Neural cell (in vitro differentiated cells): Measurements from ENCODE around the gene JMY. TPM values are rescaled to one million over a fixed set of nuclear protein-coding genes. Genes with fewer than 3 reads are reported as not detected.
A peak's percentile ranks its signal among the peaks of the same experiment; 100 is the strongest.

Experiments used
- H2AFZ ChIP-seq: fragments of 200-600, 300-800 bp; sonication (generic), shearing (Covaris generic); 2 replicates; pipeline ENCODE4 v1.6.0; 2014; ENCODE audit warnings: low read depth, mild to moderate bottlenecking, antibody characterized with exemption, low read length, moderate library complexity
- H3F3A ChIP-seq: fragments of 200-600 bp; shearing (Covaris generic); 2 replicates; pipeline ENCODE4 v1.6.1; 2016; ENCODE audit warnings: mild to moderate bottlenecking, moderate library complexity, mixed read lengths, antibody characterized with exemption, low read length; ENCODE audit not compliant: insufficient read depth, poor library complexity, severe bottlenecking
- H3K27ac ChIP-seq: fragments of 200-600, 300-800 bp; sonication (generic), shearing (Covaris generic); 2 replicates; pipeline ENCODE4 v1.5.1; 2014; ENCODE audit warnings: mild to moderate bottlenecking, low read length, moderate library complexity
- H3K27me3 ChIP-seq: fragments of 300-800, 200-600 bp; sonication (generic), shearing (Covaris generic); 2 replicates; pipeline ENCODE4 v1.6.0; 2014; ENCODE audit warnings: mild to moderate bottlenecking, low read depth, low read length, moderate library complexity; ENCODE audit not compliant: insufficient read depth
- H3K36me3 ChIP-seq: fragments of 300-800, 200-600 bp; sonication (generic), shearing (Covaris generic); 2 replicates; pipeline ENCODE4 v1.5.1; 2014; ENCODE audit warnings: mild to moderate bottlenecking, antibody characterized with exemption, low read length, moderate library complexity; ENCODE audit not compliant: insufficient read depth
- H3K4me2 ChIP-seq: fragments of 300-800, 200-600 bp; sonication (generic), shearing (Covaris generic); 2 replicates; pipeline ENCODE4 v1.6.0; 2014; ENCODE audit warnings: mild to moderate bottlenecking, low read length
- H3K4me3 ChIP-seq: fragments of 300-800, 200-600 bp; sonication (generic), shearing (Covaris generic); 2 replicates; pipeline ENCODE4 v1.5.1; 2014; ENCODE audit warnings: mild to moderate bottlenecking, low read length, moderate library complexity
- H3K79me2 ChIP-seq: fragments of 200-600 bp; shearing (Covaris generic); replicated peaks from 2 replicates; pipeline ENCODE4 v1.6.0; 2014; ENCODE audit warnings: mild to moderate bottlenecking, low read length, moderate library complexity; ENCODE audit not compliant: insufficient read depth
- H3K9ac ChIP-seq: fragments of 300-800, 200-600 bp; sonication (generic), shearing (Covaris generic); 2 replicates; pipeline ENCODE4 v1.6.1; 2016; ENCODE audit warnings: mild to moderate bottlenecking, low read length, mixed read lengths
- H3K9me2 ChIP-seq: fragments of 200-600 bp; shearing (Covaris generic); 2 replicates; pipeline ENCODE4 v1.6.1; 2016; ENCODE audit warnings: mild to moderate bottlenecking, low read length, mixed read lengths; ENCODE audit not compliant: insufficient read depth
- H3K9me3 ChIP-seq: fragments of 200-600, 300-800 bp; sonication (generic), shearing (Covaris generic); 2 replicates; pipeline ENCODE4 v1.6.1; 2016; ENCODE audit warnings: mild to moderate bottlenecking, mixed run types, low read length, moderate library complexity, mixed read lengths
- H4K20me1 ChIP-seq: fragments of 200-600 bp; shearing (Covaris generic); 2 replicates; pipeline ENCODE4 v1.6.1; 2016; ENCODE audit warnings: mild to moderate bottlenecking, mixed run types; ENCODE audit not compliant: insufficient read depth
- EP300 ChIP-seq: fragments of 450-650 bp; conservative IDR thresholded peaks from 2 replicates; pipeline ENCODE4 v1.6.1; 2014; ENCODE audit warnings: antibody characterized with exemption, mild to moderate bottlenecking, moderate library complexity; ENCODE audit not compliant: poor library complexity, severe bottlenecking
- EZH2 ChIP-seq: fragments of 200-600, 300-800 bp; shearing (Covaris generic), sonication (generic); IDR thresholded peaks from 2 replicates; pipeline ENCODE4 v1.6.1; 2014; ENCODE audit warnings: antibody characterized with exemption, low read length, borderline replicate concordance, mild to moderate bottlenecking; ENCODE audit not compliant: insufficient read depth, poor library complexity, severe bottlenecking
- MXI1 ChIP-seq: fragments of 450-650 bp; conservative IDR thresholded peaks from 2 replicates; pipeline ENCODE4 v1.6.1; 2014; ENCODE audit warnings: antibody characterized with exemption, mild to moderate bottlenecking; ENCODE audit not compliant: poor library complexity, severe bottlenecking
- POLR2AphosphoS5 ChIP-seq: IDR thresholded peaks from 2 replicates; pipeline ENCODE4 v1.6.1; 2012
- RAD21 ChIP-seq: fragments of 450-650 bp; conservative IDR thresholded peaks from 2 replicates; pipeline ENCODE4 v1.6.1; 2014; ENCODE audit warnings: antibody characterized with exemption, mild to moderate bottlenecking, moderate library complexity
- SMC3 ChIP-seq: fragments of 450-650 bp; conservative IDR thresholded peaks from 2 replicates; pipeline ENCODE4 v1.6.1; 2014; ENCODE audit warnings: antibody characterized with exemption, mild to moderate bottlenecking, moderate library complexity; ENCODE audit not compliant: poor library complexity
- TAF1 ChIP-seq: IDR thresholded peaks from 2 replicates; pipeline ENCODE4 v1.6.1; 2012; ENCODE audit warnings: low read depth
- polyA minus RNA-seq: library from RNA; depleted of rRNA, polyadenylated mRNA; stranded (reverse); fragments of >200 nt; gene quantifications from 2 replicates; pipeline ENCODE4 v1.2.3, GENCODE V29; 2014
- polyA plus RNA-seq: library from polyadenylated mRNA; depleted of rRNA; stranded (reverse); fragments of >200 nt; gene quantifications from 2 replicates; pipeline ENCODE4 v1.2.3, GENCODE V29; 2014
- TF ChIP-seq, protein P1 (sequence below): IDR thresholded peaks from 2 replicates; pipeline ENCODE4 v1.6.1; 2012; ENCODE audit warnings: borderline replicate concordance
- TF ChIP-seq, protein P2 (sequence below): fragments of 450-650 bp; IDR thresholded peaks from 2 replicates; pipeline ENCODE4 v1.5.1; 2014; ENCODE audit warnings: antibody characterized with exemption, mild to moderate bottlenecking, moderate library complexity; ENCODE audit not compliant: poor library complexity, severe bottlenecking

JMY gene, protein sequence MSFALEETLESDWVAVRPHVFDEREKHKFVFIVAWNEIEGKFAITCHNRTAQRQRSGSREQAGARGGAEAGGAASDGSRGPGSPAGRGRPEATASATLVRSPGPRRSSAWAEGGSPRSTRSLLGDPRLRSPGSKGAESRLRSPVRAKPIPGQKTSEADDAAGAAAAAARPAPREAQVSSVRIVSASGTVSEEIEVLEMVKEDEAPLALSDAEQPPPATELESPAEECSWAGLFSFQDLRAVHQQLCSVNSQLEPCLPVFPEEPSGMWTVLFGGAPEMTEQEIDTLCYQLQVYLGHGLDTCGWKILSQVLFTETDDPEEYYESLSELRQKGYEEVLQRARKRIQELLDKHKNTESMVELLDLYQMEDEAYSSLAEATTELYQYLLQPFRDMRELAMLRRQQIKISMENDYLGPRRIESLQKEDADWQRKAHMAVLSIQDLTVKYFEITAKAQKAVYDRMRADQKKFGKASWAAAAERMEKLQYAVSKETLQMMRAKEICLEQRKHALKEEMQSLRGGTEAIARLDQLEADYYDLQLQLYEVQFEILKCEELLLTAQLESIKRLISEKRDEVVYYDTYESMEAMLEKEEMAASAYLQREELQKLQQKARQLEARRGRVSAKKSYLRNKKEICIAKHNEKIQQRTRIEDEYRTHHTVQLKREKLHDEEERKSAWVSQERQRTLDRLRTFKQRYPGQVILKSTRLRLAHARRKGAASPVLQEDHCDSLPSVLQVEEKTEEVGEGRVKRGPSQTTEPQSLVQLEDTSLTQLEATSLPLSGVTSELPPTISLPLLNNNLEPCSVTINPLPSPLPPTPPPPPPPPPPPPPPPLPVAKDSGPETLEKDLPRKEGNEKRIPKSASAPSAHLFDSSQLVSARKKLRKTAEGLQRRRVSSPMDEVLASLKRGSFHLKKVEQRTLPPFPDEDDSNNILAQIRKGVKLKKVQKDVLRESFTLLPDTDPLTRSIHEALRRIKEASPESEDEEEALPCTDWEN
- polyA plus RNA-seq (16.1 and 19.3 TPM in 2 replicates), polyA minus RNA-seq (45.3 and 50.2 TPM in 2 replicates)

DNA sequence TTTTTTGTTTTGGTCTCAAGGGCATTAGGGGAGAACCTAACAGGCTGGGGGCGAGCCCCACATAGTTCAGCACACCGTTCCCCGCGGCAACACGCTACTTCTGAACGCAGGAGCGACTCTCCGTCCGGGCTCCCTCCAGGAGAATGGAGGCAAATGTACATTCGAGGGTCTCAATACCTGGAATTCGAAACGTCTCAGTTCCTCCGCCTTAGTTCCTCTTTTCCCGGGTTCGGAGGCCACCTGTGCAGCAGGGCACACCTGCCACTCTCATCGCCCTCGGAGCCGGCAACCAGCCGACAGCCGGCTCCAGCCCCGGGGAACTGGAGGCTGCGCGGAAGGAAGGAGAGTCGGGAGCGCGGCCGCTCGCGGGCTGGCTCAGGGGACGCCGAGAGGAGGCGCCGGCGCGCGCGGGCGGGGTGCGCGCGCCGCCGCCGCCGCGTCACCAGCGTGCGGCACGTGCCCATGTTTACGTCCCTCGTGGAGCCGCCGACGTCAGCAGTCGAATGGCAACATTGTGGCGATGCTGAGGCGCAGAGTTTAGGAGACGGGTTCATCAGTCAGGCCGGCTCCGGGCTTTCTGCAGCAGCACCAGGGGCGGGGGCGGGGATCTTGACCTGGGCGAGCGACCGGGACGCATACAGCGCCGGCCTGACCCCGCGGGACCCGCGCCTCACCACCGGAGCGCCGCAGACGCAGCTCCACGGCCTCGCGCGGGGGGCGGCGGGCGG, at the start of gene JMY:
JMY (plus strand) TSS at position 498 of the 728 bp plus-strand sequence. CDS start 520 bp downstream, outside the sequence.
- Histone ChIP-seq H3K36me3 (no peaks in the 10 kb centered on the region), H3K9me3 (no peaks in the 10 kb centered on the region), H3K79me2 (peaks cover 30% of the 10 kb centered on the region), H3K27ac (peak within 1 kb of the TSS; percentile 78), H3F3A (no peaks in the 10 kb centered on the region), H3K27me3 (no peaks in the 10 kb centered on the region), H3K4me3 (peak within 1 kb of the TSS; percentile 98), H4K20me1 (peaks cover 15% of the 10 kb centered on the region), H3K9ac (peak within 1 kb of the TSS; percentile 80), H2AFZ (peak within 1 kb of the TSS; percentile 56), H3K9me2 (no peaks in the 10 kb centered on the region), H3K4me2 (peak within 1 kb of the TSS; percentile 85)
- TF ChIP-seq SMC3 (peak; percentile 18), EZH2 (no peak), POLR2AphosphoS5 (peak; percentile 94), RAD21 (peak; percentile 46), EP300 (peak; percentile 58), TAF1 (peak; percentile 91), MXI1 (peak; percentile 91)
- TF ChIP-seq, protein P1, sequence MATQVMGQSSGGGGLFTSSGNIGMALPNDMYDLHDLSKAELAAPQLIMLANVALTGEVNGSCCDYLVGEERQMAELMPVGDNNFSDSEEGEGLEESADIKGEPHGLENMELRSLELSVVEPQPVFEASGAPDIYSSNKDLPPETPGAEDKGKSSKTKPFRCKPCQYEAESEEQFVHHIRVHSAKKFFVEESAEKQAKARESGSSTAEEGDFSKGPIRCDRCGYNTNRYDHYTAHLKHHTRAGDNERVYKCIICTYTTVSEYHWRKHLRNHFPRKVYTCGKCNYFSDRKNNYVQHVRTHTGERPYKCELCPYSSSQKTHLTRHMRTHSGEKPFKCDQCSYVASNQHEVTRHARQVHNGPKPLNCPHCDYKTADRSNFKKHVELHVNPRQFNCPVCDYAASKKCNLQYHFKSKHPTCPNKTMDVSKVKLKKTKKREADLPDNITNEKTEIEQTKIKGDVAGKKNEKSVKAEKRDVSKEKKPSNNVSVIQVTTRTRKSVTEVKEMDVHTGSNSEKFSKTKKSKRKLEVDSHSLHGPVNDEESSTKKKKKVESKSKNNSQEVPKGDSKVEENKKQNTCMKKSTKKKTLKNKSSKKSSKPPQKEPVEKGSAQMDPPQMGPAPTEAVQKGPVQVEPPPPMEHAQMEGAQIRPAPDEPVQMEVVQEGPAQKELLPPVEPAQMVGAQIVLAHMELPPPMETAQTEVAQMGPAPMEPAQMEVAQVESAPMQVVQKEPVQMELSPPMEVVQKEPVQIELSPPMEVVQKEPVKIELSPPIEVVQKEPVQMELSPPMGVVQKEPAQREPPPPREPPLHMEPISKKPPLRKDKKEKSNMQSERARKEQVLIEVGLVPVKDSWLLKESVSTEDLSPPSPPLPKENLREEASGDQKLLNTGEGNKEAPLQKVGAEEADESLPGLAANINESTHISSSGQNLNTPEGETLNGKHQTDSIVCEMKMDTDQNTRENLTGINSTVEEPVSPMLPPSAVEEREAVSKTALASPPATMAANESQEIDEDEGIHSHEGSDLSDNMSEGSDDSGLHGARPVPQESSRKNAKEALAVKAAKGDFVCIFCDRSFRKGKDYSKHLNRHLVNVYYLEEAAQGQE = peak; percentile 79
- TF ChIP-seq, protein P2, sequence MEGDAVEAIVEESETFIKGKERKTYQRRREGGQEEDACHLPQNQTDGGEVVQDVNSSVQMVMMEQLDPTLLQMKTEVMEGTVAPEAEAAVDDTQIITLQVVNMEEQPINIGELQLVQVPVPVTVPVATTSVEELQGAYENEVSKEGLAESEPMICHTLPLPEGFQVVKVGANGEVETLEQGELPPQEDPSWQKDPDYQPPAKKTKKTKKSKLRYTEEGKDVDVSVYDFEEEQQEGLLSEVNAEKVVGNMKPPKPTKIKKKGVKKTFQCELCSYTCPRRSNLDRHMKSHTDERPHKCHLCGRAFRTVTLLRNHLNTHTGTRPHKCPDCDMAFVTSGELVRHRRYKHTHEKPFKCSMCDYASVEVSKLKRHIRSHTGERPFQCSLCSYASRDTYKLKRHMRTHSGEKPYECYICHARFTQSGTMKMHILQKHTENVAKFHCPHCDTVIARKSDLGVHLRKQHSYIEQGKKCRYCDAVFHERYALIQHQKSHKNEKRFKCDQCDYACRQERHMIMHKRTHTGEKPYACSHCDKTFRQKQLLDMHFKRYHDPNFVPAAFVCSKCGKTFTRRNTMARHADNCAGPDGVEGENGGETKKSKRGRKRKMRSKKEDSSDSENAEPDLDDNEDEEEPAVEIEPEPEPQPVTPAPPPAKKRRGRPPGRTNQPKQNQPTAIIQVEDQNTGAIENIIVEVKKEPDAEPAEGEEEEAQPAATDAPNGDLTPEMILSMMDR = peak; percentile 52
